Natural killer cell (primary cell): ENCODE measurements around the gene EBF4. TPM values are rescaled to one million over a fixed set of nuclear protein-coding genes. Genes with fewer than 3 reads are reported as not detected.
A peak's percentile ranks its signal among the peaks of the same experiment; 100 is the strongest.
"Not testable (repeated sequence)": the region's sequence is repeated elsewhere in the genome, so short reads cannot be mapped to it uniquely, and the experiment has no call there.

Experiments used
- ATAC-seq, 3 donors: fragments of 150-1000 bp in 2 of 3; fragments of 200-7000 bp in 1 of 3; cut with Tn5 transposase; 1 replicate in 1 of 3; 2 replicates in 2 of 3; pipeline ENCODE4 v1.10.0; 2021; ENCODE audit warnings: mild to moderate bottlenecking in 2 of 3, moderate library complexity in 2 of 3
- DNase-seq, 2 donors: peaks; one replicate each; pipeline versions ENCODE4 v3.0.0 to v3.0.0-alpha.2; 2013 to 2021; ENCODE audit warnings: mixed read lengths in 1 of 2
- H3K27ac ChIP-seq: one replicate; pipeline ENCODE4 v1.5.1; 2013; ENCODE audit warnings: mild to moderate bottlenecking, low read length
- H3K27me3 ChIP-seq: one replicate; pipeline ENCODE4 v1.6.1; 2013; ENCODE audit warnings: low read length; ENCODE audit not compliant: control insufficient read depth, insufficient read depth
- H3K36me3 ChIP-seq: one replicate; pipeline ENCODE4 v1.6.1; 2013; ENCODE audit warnings: low read length; ENCODE audit not compliant: control insufficient read depth, insufficient read depth
- H3K4me1 ChIP-seq: one replicate; pipeline ENCODE4 v1.6.1; 2013; ENCODE audit warnings: low read length; ENCODE audit not compliant: control insufficient read depth, insufficient read depth
- H3K4me3 ChIP-seq: one replicate; pipeline ENCODE4 v1.5.1; 2013; ENCODE audit warnings: low read length
- H3K9me3 ChIP-seq: one replicate; pipeline ENCODE4 v1.6.1; 2013; ENCODE audit warnings: low read length; ENCODE audit not compliant: control insufficient read depth, insufficient read depth
- H3K27ac Mint-ChIP-seq, 2 donors: one replicate each; pipeline ENCODE4 v1.8.0; 2022; ENCODE audit warnings: mild to moderate bottlenecking in 2 of 2, mixed read lengths in 2 of 2, moderate library complexity in 1 of 2
- H3K27me3 Mint-ChIP-seq, 2 donors: one replicate each; pipeline ENCODE4 v1.8.0; 2022; ENCODE audit warnings: low read depth in 2 of 2, mixed read lengths in 2 of 2
- H3K36me3 Mint-ChIP-seq: one replicate; pipeline ENCODE4 v1.8.0; 2022; ENCODE audit warnings: mixed read lengths
- H3K4me1 Mint-ChIP-seq, 2 donors: one replicate each; pipeline ENCODE4 v1.8.0; 2022; ENCODE audit warnings: mixed read lengths in 2 of 2
- H3K4me3 Mint-ChIP-seq: one replicate; pipeline ENCODE4 v1.8.0; 2022; ENCODE audit warnings: mild to moderate bottlenecking, moderate library complexity, mixed read lengths
- H3K9me3 Mint-ChIP-seq, 2 donors: one replicate each; pipeline ENCODE4 v1.8.0; 2022; ENCODE audit warnings: mixed read lengths in 2 of 2
- WGBS: methylation state at CpG from one replicate; pipeline ENCODE4 v1.1.7; 2013; ENCODE audit warnings: missing lambda C conversion rate; ENCODE audit not compliant: insufficient coverage; 5-methylcytosine and 5-hydroxymethylcytosine counted together
- intact Hi-C: fragments of 100-400 bp; cut with micrococcal nuclease; formaldehyde crosslinking; loops from one replicate; pipeline ENCODE4 v1.14.2; 2022
- total RNA-seq, 4 donors: library from RNA; stranded (reverse); fragments of 120-200 nt in 1 of 4; gene quantifications; one replicate each; pipeline versions ENCODE4 v1.2.3 to v1.2.4, GENCODE V29; 2013 to 2022
- TF ChIP-seq, protein P1 (sequence below): fragments of 200-600 bp; IDR thresholded peaks from one replicate; pipeline ENCODE4 v1.8.0; 2022; ENCODE audit warnings: antibody characterized with exemption

EBF4 gene
- total RNA-seq, 3 donors from 2014 or later (not counting 1 experiment from before 2014, with no cell fraction given), result 17.1 to 21.7 (median 20.4) TPM

DNA sequence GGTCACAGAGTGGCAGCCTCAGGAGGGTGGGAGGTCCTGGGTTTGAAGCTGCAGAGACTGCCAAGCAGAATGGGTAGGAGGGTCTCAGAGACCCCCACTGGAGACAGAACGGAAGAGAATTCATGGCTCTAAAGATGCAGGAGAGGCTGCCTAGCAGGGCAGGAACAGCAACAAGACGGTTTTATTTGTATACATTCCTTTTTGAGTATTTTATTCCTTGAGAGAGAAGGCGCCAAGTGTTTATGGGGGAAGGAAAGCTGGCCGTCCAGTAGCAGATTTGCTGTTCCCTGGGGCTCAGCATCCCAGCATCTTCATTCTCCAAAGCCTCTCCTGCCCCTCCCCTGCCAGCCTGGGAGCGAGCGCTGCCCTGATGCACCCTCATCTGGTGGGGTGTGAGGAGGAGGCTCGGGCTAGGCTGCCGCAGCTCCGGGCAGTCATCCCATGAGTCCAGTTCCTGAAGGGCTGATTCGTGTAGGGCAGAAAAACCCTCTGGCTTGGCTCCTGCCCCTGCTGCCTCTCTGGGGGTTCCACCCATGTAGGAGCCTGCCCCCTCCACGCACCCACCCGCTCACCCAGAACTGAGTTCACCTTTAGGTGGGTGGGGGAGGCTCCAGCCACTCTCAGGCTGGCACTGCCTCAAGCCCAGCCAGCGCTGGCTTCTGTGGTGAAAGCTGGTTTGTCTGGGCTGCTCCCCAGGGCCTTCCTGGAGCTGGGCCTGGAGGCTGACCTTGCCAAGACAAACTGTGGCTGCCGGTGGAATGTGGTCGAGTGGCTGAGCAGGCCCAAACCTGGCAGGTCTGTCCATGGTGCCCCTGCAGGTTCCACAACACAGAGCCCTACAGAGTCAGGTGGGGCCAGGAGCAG is 75.4 kb downstream of the EBF4 start:
- ATAC-seq, result no peak

DNA sequence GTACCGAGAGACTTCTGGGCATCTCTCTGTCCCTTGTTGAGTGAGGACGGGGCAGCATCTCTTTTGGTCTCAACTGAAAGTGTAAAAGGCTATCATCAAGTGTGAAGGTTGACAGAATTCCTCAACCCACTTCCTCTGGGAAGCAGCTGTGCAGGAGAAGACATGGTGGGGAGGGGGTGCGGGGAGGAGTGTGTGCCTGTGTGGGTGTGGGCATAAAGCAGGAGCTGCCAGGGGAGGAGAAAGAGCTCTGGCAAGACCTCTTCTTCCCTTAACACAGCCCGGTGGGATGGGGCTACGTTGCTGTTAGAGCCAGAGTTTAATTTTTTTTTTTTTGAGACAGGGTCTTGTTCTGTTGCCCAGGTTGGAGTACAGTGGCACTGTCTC is 76.0 kb downstream of the EBF4 start:
- intact Hi-C loops, result no loop called here

More for the DNA sequence above, 75.4 kb downstream of the EBF4 start:
- peaks cover 16% of the 10 kb centered on the region for H3K4me1 ChIP-seq
- Mint-ChIP-seq H3K27me3 (peaks cover 6 to 10% of the 10 kb centered on the region in 2 donors), H3K4me1 (peaks cover 13 to 14% of the 10 kb centered on the region in 2 donors), H3K9me3 (no peaks in the 10 kb centered on the region), H3K36me3 (no peaks in the 10 kb centered on the region), H3K27ac (no peak overlapping the region), H3K4me3 (no peak overlapping the region)
- H3K4me3 ChIP-seq, result no peak overlapping the region
- no peaks in the 10 kb centered on the region for H3K36me3 ChIP-seq
- 86% methylated on average over 12 of the region's 15 CpGs for WGBS
- no peak for DNase-seq
- H3K27ac ChIP-seq, result no peak overlapping the region
- peaks cover 3% of the 10 kb centered on the region for H3K27me3 ChIP-seq
- TF ChIP-seq, protein P1, sequence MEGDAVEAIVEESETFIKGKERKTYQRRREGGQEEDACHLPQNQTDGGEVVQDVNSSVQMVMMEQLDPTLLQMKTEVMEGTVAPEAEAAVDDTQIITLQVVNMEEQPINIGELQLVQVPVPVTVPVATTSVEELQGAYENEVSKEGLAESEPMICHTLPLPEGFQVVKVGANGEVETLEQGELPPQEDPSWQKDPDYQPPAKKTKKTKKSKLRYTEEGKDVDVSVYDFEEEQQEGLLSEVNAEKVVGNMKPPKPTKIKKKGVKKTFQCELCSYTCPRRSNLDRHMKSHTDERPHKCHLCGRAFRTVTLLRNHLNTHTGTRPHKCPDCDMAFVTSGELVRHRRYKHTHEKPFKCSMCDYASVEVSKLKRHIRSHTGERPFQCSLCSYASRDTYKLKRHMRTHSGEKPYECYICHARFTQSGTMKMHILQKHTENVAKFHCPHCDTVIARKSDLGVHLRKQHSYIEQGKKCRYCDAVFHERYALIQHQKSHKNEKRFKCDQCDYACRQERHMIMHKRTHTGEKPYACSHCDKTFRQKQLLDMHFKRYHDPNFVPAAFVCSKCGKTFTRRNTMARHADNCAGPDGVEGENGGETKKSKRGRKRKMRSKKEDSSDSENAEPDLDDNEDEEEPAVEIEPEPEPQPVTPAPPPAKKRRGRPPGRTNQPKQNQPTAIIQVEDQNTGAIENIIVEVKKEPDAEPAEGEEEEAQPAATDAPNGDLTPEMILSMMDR, result no peak
- intact Hi-C loops, result no loop called here
- no peaks in the 10 kb centered on the region for H3K9me3 ChIP-seq

DNA sequence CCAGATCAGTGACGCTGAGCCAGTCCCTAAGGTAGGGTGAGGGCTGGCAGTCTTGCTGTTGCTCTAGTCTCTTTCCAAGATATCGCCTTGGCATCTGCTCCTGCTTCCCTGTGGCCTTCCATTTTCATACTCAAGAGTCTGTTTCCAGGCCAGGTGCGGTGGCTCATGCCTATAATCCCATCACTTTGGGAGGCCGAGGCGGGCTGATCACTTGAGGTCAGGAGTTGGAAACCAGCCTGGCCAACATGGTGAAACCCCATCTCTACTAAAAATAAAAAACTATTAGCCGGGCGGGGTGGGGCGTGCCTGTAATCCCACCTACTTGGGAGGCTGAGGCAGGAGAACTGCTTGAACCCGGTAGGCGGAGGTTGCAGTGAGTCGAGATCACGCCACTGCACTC is 77.5 kb downstream of the EBF4 start:
- peaks cover 13 to 14% of the 10 kb centered on the region in 2 donors for H3K4me1 Mint-ChIP-seq
- WGBS, result 95% methylated on average over 12 of the region's 12 CpGs
- H3K9me3 ChIP-seq, H3K27ac Mint-ChIP-seq, intact Hi-C loops, H3K27me3 Mint-ChIP-seq, ATAC-seq, DNase-seq, H3K36me3 ChIP-seq, H3K36me3 Mint-ChIP-seq, H3K4me3 Mint-ChIP-seq, H3K4me3 ChIP-seq, H3K27me3 ChIP-seq, H3K9me3 Mint-ChIP-seq, H3K27ac ChIP-seq: not testable (repeated sequence)
- H3K4me1 ChIP-seq, result peaks cover 16% of the 10 kb centered on the region

More for the DNA sequence above, 76.0 kb downstream of the EBF4 start:
- ATAC-seq (no peak), DNase-seq (no peak)
- TF ChIP-seq, protein P1, result no peak
- Mint-ChIP-seq H3K27me3 (peaks cover 6 to 10% of the 10 kb centered on the region in 2 donors), H3K4me3 (no peak overlapping the region), H3K36me3 (no peaks in the 10 kb centered on the region), H3K4me1 (peaks cover 13 to 14% of the 10 kb centered on the region in 2 donors), H3K27ac (no peak overlapping the region), H3K9me3 (no peaks in the 10 kb centered on the region)
- WGBS, result 74% methylated on average over 4 of the region's 5 CpGs
- Histone ChIP-seq H3K4me3 (no peak overlapping the region), H3K4me1 (peaks cover 16% of the 10 kb centered on the region), H3K9me3 (no peaks in the 10 kb centered on the region), H3K36me3 (no peaks in the 10 kb centered on the region), H3K27me3 (peaks cover 3% of the 10 kb centered on the region), H3K27ac (no peak overlapping the region)

DNA sequence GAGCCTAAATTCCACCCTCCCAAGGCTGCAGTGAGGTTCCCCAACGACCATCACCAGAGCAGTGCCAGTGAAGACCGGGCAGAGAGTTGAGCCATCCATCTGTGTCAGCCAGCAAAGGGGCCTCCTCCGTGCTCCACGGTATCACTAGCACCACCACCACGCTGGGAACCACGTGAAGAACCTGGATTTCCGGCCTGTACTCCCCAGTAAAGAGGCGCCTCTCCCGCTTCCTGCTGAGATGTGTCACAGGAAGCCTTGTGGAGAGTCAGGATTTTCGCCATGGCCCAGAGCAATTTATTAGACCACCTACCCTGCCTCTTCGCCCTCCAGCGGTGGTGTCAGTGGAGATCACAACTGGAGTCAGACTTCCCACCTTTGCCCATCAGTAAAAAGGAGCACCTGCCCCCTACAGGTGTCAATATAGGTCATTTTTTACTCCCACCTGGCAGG is 79.1 kb downstream of the EBF4 start:
- TF ChIP-seq, protein P1, result no peak
- WGBS, result 29% methylated on average over 12 of the region's 12 CpGs
- H3K27ac Mint-ChIP-seq, result peak overlapping the region in 1 of 2 donors; percentile 36

More for the DNA sequence above, 79.1 kb downstream of the EBF4 start:
- peaks cover 3% of the 10 kb centered on the region for H3K27me3 ChIP-seq
- H3K36me3 ChIP-seq, result no peaks in the 10 kb centered on the region
- H3K4me3 ChIP-seq, result no peak overlapping the region
- no peak overlapping the region for H3K27ac ChIP-seq
- peaks cover 16% of the 10 kb centered on the region for H3K4me1 ChIP-seq
- Mint-ChIP-seq H3K27me3 (peaks cover 6 to 10% of the 10 kb centered on the region in 2 donors), H3K9me3 (no peaks in the 10 kb centered on the region), H3K36me3 (no peaks in the 10 kb centered on the region), H3K4me3 (peak overlapping the region; percentile 56), H3K4me1 (peaks cover 13 to 14% of the 10 kb centered on the region in 2 donors)
- DNase-seq (no peak), ATAC-seq (peak; percentile 60 to 80 (median 68))
- intact Hi-C loops, result no loop called here
- H3K9me3 ChIP-seq, result no peaks in the 10 kb centered on the region
